SHP77 (cell line): ENCODE results near the gene SNX32.
A peak's percentile ranks its signal among the peaks of the same experiment; 100 is the strongest.
"Not testable (repeated sequence)": the region's sequence is repeated elsewhere in the genome, so short reads cannot be mapped to it uniquely, and the experiment has no call there.

Experiments
- DNase-seq, 2 experiments: peaks; one replicate each; lab custom pipeline; 2025; lab: John Stamatoyannopoulos, UW

Gene SNX32

GRCh38 chr11:65886826-65887722 is 53.3 kb downstream of the SNX32 start:
- no peak for DNase-seq

GRCh38 chr11:65887723-65888162 is 54.0 kb downstream of the SNX32 start:
- no peak for DNase-seq

- DNase-seq = peak; percentile 92 to 94
Observed at GRCh38 chr11:65888163-65888814, 54.5 kb downstream of the SNX32 start, which contains the start of gene FIBP. Gene FIBP, minus strand, starts transcription at chr11:65888471. Its CDS starts 53 bp downstream, at chr11:65888418.

GRCh38 chr11:65890324-65891218 is 56.8 kb downstream of the SNX32 start, which contains the start of gene CCDC85B:
Gene CCDC85B, plus strand, starts transcription at chr11:65890673. Its CDS starts 111 bp downstream, at chr11:65890784.
- DNase-seq = peak; percentile 83 to 90

DNA sequence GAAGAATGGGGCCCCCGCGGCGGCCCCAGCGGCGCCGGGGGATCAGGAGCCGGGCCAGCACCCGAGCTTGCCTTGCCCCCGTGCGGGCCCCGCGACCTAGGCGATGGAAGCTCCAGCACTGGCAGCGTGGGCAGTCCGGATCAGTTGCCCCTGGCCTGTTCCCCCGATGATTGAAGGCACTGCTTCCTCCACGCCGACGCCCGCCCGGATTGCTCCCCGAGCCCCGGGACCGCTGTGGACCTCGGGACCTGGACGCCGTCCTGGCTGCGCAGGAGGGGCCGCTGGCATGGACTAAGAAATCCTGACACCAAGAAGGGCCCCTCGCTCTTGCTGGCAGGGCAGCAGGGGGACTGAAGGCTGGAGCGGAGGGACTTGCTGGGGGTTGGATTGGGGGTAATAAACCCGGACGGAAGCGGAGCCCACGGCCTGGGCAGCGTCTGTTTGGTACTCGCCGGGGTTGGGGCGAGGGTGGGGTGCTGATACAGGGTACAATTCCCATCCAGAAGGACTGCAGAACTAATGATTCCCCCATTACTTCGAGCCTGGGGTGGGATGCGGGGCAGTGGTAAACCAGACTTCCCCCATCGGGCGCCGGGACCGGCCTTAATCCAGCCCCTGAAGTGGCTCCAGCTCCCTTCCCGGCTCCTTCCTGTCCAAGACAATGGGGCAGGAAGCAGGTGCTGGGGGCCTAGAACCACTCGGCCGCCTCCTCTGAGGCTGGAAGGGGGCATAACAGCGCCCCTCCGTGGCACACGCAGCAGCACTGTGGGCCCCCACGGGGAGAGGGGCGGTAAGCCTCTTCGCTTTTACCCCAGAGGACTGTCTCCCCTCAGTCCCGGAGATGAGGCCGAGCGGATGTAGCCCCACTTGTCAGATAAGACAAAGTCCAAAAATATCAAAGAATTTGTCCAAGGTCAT is 57.7 kb downstream of the SNX32 start:
- peak; percentile 51 to 71 for DNase-seq

DNA sequence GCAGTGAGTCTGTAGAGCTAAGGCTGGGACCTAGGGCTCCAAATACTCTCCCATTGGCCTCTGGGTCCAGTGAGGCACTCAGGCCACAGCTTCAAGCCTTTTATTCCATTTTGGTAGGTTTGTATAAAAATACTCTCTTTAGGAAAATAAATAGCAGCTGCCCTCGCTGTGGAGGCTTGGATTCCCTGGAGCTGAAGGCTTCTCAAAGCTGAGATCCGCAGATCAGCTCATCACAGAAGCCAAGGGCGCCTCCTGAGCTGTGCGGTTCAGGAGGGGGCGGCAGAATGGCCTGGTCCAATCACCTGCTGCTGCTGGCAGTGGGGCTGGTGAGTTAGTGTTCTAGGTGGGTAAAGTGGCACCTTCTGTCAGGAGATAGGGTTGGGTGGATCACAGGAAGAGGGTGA is 58.4 kb downstream of the SNX32 start:
- not testable (repeated sequence) for DNase-seq

GRCh38 chr11:65892661-65893317 is 59.0 kb downstream of the SNX32 start:
- no peak for DNase-seq

GRCh38 chr11:65894034-65894591 is 60.4 kb downstream of the SNX32 start:
- DNase-seq = no peak

- DNase-seq = no peak
Observed at GRCh38 chr11:65895482-65895981, 61.8 kb downstream of the SNX32 start.

GRCh38 chr11:65896034-65896999 is 62.6 kb downstream of the SNX32 start:
- no peak for DNase-seq

DNA sequence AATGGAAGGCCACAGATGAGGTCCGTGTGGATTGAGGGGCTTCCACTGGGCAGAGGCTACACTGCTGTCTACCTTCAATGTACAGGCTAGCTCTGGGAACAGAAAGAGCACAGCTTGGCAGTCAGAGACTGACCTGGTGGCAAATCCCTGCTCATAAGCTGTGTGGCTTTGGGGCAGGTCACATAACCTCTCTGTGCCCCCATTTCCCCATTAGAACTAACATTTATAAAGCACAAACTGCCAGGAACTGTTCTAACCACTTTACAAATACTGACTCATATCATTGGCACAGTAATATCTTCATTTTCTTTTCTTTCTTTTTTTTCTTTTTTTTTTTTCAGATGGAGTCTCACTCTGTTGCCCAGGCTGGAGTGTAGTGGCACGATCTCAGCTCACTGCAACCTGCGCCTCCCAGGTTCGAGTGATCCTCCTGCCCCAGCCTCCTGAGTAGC is 63.3 kb downstream of the SNX32 start:
- no peak for DNase-seq

DNA sequence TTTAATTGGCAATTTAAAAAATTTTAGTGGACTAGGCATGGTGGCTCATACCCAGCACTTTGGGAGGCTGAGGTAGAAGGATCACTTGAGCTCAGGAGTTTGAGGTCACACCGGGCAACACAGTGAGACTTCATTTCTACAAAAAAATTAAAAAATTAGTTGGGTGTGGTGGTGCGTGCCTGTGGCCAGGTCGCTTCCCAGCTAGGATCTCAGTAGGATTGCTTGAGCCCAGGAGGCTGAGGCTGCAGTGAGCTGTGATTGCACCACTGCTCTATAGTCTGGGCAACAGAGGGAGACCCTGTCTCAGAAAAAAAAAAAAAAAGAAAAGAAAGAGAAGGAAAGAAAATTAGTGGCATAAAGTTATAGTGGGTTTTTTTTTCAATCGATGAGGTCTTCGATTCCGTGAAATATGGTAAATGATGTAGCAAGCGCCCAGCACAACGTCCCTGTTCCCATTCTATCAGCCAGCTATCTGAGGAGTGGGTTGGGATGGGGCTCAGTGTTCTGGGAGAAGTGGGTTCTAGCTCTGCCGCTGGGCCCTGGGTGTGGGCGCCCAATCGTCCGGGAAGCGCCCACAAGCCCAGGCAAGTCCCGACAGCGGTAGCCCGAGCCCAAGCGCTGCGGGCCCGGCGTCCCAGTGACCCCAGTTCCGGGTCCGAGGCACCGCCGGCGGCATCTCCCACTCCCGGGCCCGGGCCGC is 65.0 kb downstream of the SNX32 start:
- no peak for DNase-seq

GRCh38 chr11:65899356-65900124 is 65.8 kb downstream of the SNX32 start:
- no peak for DNase-seq

DNA sequence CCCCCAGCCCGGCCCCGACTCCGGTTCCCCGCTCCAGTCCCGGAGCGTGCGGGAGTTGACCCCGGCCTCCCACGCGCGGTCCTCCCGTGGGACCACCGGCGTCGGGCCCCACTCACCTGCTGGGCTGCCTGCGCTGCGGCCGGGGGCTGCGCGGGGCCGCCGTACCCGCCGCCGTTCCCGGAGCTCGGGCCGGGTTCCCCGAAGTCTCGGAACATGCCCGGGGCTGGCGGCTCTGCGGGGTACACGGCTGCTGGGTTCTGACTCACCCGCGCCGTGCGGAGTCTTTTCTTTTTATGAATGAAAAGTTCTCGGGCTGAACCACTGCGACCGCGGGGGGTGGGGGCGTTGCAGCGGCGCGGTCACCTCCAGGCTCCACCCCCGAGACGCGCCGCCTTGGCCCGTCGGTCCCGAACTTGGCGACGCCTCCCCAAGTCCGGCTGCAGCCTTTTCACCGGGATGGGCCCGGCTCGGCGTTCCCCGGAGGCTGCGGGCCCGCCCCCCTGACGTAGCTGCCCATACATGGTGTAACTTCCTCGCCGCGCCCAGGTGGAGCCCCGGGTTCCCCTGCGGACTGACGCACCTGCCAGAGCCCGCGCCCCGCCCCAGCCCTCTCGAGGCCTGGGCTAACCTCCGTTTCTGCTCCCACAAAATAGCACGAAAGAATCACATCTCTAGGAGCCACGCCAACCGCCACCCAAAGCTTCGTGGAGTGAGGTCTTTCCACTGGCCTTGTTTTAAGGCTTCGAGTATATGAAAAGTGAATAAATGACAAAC is 66.5 kb downstream of the SNX32 start, which contains the start of gene FOSL1:
Gene FOSL1, minus strand, starts transcription at position 264 of the 774 bp plus-strand sequence. Its CDS starts 49 bp downstream, at position 215.
- no peak for DNase-seq

DNA sequence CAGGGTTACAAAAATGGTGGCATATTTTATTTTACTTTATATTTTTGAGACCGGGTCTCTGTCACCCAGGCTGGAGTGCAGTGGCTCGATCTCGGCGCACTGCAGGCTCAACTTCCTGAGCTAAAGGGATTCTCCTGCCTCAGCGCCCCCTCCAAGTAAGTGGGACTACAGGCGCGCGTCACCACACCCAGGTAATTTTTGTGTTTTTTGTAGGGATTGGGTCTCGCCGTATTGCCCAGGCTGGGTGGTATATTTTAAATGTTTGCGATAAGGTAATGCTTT is 67.1 kb downstream of the SNX32 start:
- DNase-seq = no peak

DNA sequence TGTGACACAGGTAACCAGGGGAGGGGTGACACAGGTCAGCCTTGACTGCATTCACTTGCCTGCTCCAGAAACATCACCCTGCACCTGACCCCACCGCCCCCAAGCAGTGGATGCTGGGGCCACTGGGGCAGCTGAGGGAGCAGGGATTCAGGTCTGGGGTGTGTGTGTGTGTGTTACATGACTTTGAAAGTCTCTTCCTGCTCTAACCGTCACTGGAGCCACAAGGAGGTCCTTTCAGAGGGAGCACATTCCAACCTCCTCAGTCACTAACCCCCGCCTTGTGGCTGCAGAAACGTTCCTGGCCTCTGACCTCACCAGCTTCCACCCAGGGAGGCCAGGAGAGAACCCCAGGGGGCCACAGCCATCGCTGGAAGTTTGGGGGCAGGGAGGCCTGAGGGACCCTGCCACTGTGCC is 69.3 kb downstream of the SNX32 start:
- no peak for DNase-seq
